HCT116 (cell line): ENCODE measurements around the gene CUX1. TPM values are rescaled to one million over a fixed set of nuclear protein-coding genes. Genes with fewer than 3 reads are reported as not detected.

ENCODE experiments used
- ATAC-seq: fragments of 200-7000 bp; cut with Tn5 transposase; 2 replicates; pipeline ENCODE4 v1.9.1; 2020; ENCODE audit warnings: mild to moderate bottlenecking, moderate library complexity
- BruUV-seq: library from RNA; stranded (reverse); fragments of 400-500 nt; replicated peaks from 2 replicates; lab custom pipeline; 2021; lab: Mats Ljungman, UMichigan
- CTCF ChIA-PET: fragments of 300-600 bp; sonication (Branson Sonifier 250); formaldehyde crosslinking; loops from one replicate; lab custom pipeline; 2021; ENCODE audit warnings: antibody characterized with exemption; lab: Charles Lee
- POLR2A ChIA-PET: fragments of 300-600, 350-600 bp; sonication (Branson Sonifier 250); formaldehyde crosslinking; loops from one replicate; lab custom pipeline; 2021; ENCODE audit warnings: antibody characterized with exemption; lab: Charles Lee
- RAD21 ChIA-PET, 2 experiments: fragments of 300-600 bp; sonication (Branson Sonifier 250); formaldehyde crosslinking; loops; one replicate each; lab custom pipeline; 2023; ENCODE audit warnings: low total read pairs in 2 of 2; ENCODE audit not compliant: uncharacterized antibody in 2 of 2, unreplicated experiment in 2 of 2, low non-redundant PET in 1 of 2; lab: Charles Lee
- DNase-seq: peaks from one replicate; pipeline ENCODE4 v3.0.0-alpha.2; 2010; ENCODE audit warnings: low read depth, low spot score
- H2AFZ ChIP-seq: fragments of 200-600 bp; shearing (Covaris generic), sonication (generic); 2 replicates; pipeline ENCODE4 v1.6.1; 2017; ENCODE audit warnings: low read depth, mixed run types, mixed read lengths, antibody characterized with exemption, low read length; ENCODE audit not compliant: poor library complexity, severe bottlenecking
- H3K27ac ChIP-seq: 2 replicates; pipeline ENCODE4 v1.5.1; 2012; ENCODE audit warnings: low read depth, low read length
- H3K27me3 ChIP-seq: fragments of 200-600 bp; sonication (generic); 2 replicates; pipeline ENCODE4 v1.6.1; 2016; ENCODE audit warnings: mixed run types, low read length, mixed read lengths; ENCODE audit not compliant: insufficient read depth
- H3K36me3 ChIP-seq, 2 experiments: fragments of 200-500 bp in 1 of 2; fragments of 200-600 bp in 1 of 2; sonication (Bioruptor generic) in 1 of 2; sonication (generic) in 1 of 2; 2 replicates each; pipeline versions ENCODE4 v1.5.1 to v1.6.1; 2014 to 2016; ENCODE audit warnings: low read length in 2 of 2, inconsistent platforms in 1 of 2, mixed read lengths in 1 of 2, mixed run types in 1 of 2; ENCODE audit not compliant: insufficient read depth in 2 of 2, control insufficient read depth in 1 of 2
- H3K4me1 ChIP-seq, 2 experiments: fragments of 200-600 bp in 1 of 2; sonication (generic) in 1 of 2; 2 replicates each; pipeline versions ENCODE4 v1.5.1 to v1.6.1; 2012 to 2017; ENCODE audit warnings: low read length in 2 of 2, inconsistent platforms in 1 of 2, mild to moderate bottlenecking in 1 of 2, mixed read lengths in 1 of 2, mixed run types in 1 of 2, moderate library complexity in 1 of 2; ENCODE audit not compliant: insufficient read depth in 2 of 2, control insufficient read depth in 1 of 2
- H3K4me2 ChIP-seq: fragments of 200-600 bp; sonication (generic); 2 replicates; pipeline ENCODE4 v1.6.1; 2017; ENCODE audit warnings: mixed run types, low read length, mixed read lengths
- H3K4me3 ChIP-seq, 2 experiments: fragments of 200-600 bp in 1 of 2; sonication (generic) in 1 of 2; replicated peaks in 1 of 2; 2 replicates each; pipeline ENCODE4 v1.5.1; 2011 to 2016; ENCODE audit warnings: low read length in 2 of 2, control low read depth in 1 of 2, low read depth in 1 of 2, mild to moderate bottlenecking in 1 of 2, mixed read lengths in 1 of 2, mixed run types in 1 of 2
- H3K79me2 ChIP-seq: fragments of 200-600 bp; sonication (generic); 2 replicates; pipeline ENCODE4 v1.6.1; 2017; ENCODE audit warnings: mild to moderate bottlenecking, mixed run types, low read length, moderate library complexity, mixed read lengths; ENCODE audit not compliant: insufficient read depth
- H3K9ac ChIP-seq: fragments of 200-600 bp; sonication (generic); 2 replicates; pipeline ENCODE4 v1.6.1; 2016; ENCODE audit warnings: low read length, mixed read lengths
- H3K9me2 ChIP-seq: fragments of 200-600 bp; sonication (generic), shearing (Covaris generic); 2 replicates; pipeline ENCODE4 v1.6.1; 2017; ENCODE audit warnings: mixed run types, mild to moderate bottlenecking, moderate library complexity; ENCODE audit not compliant: insufficient read depth
- H3K9me3 ChIP-seq, 2 experiments: fragments of 200-500 bp in 1 of 2; fragments of 200-600 bp in 1 of 2; sonication (Bioruptor generic) in 1 of 2; sonication (generic) in 1 of 2; 2 replicates each; pipeline ENCODE4 v1.6.1; 2014 to 2017; ENCODE audit warnings: low read length in 2 of 2, mixed read lengths in 2 of 2, inconsistent platforms in 1 of 2, low read depth in 1 of 2, mild to moderate bottlenecking in 1 of 2, mixed run types in 1 of 2, moderate library complexity in 1 of 2; ENCODE audit not compliant: control insufficient read depth in 1 of 2, insufficient read depth in 1 of 2
- H4K20me1 ChIP-seq: fragments of 200-600 bp; sonication (generic), shearing (Covaris generic); 2 replicates; pipeline ENCODE4 v1.6.1; 2017; ENCODE audit warnings: mixed run types, mild to moderate bottlenecking, moderate library complexity; ENCODE audit not compliant: insufficient read depth
- CBX3 ChIP-seq: IDR thresholded peaks from 2 replicates; pipeline ENCODE4 v1.6.1; 2012; ENCODE audit warnings: low read depth
- CEBPB ChIP-seq: IDR thresholded peaks from 2 replicates; pipeline ENCODE4 v1.6.1; 2012; ENCODE audit warnings: low read depth
- CTCF ChIP-seq, 3 experiments: fragments of 200-600 bp in 1 of 3; sonication (generic) in 1 of 3; IDR thresholded peaks in 2 of 3; conservative IDR thresholded peaks in 1 of 3; 2 replicates each; pipeline ENCODE4 v1.5.1; 2012 to 2017; ENCODE audit warnings: low read depth in 2 of 3, low read length in 2 of 3, antibody characterized with exemption in 1 of 3, borderline replicate concordance in 1 of 3, control low read depth in 1 of 3, mild to moderate bottlenecking in 1 of 3, mixed read lengths in 1 of 3, mixed run types in 1 of 3, moderate library complexity in 1 of 3; ENCODE audit not compliant: insufficient read depth in 1 of 3
- ELF1 ChIP-seq: IDR thresholded peaks from 2 replicates; pipeline ENCODE4 v1.6.1; 2012; ENCODE audit warnings: low read depth, borderline replicate concordance
- EZH2 ChIP-seq: fragments of 200-600 bp; sonication (generic); IDR thresholded peaks from 2 replicates; pipeline ENCODE4 v1.6.1; 2017; ENCODE audit warnings: antibody characterized with exemption, mixed run types
- EZH2phosphoT487 ChIP-seq: fragments of 200-600 bp; IDR thresholded peaks from 2 replicates; pipeline ENCODE4 v1.6.1; 2018; ENCODE audit warnings: antibody characterized with exemption, borderline replicate concordance
- FOSL1 ChIP-seq: IDR thresholded peaks from 2 replicates; pipeline ENCODE4 v1.6.1; 2012; ENCODE audit warnings: low read depth
- JUND ChIP-seq: IDR thresholded peaks from 2 replicates; pipeline ENCODE4 v1.6.1; 2012
- MAX ChIP-seq: IDR thresholded peaks from 2 replicates; pipeline ENCODE4 v1.6.1; 2012
- POLR2A ChIP-seq: IDR thresholded peaks from 2 replicates; pipeline ENCODE4 v1.7.0; 2011; ENCODE audit warnings: borderline replicate concordance; ENCODE audit not compliant: insufficient read depth, insufficient read length; ENCODE audit errors: extremely low read depth
- POLR2AphosphoS5 ChIP-seq: IDR thresholded peaks from 2 replicates; pipeline ENCODE4 v1.6.1; 2011; ENCODE audit warnings: mild to moderate bottlenecking, low read depth, low read length, moderate library complexity
- RAD21 ChIP-seq: IDR thresholded peaks from 2 replicates; pipeline ENCODE4 v1.6.1; 2012; ENCODE audit warnings: low read depth, mild to moderate bottlenecking
- REST ChIP-seq: IDR thresholded peaks from 2 replicates; pipeline ENCODE4 v1.6.1; 2012; ENCODE audit warnings: low read depth
- SIN3A ChIP-seq: IDR thresholded peaks from 2 replicates; pipeline ENCODE4 v1.6.1; 2012; ENCODE audit warnings: low read depth
- SP1 ChIP-seq: IDR thresholded peaks from 2 replicates; pipeline ENCODE4 v1.6.1; 2012; ENCODE audit warnings: low read depth
- YY1 ChIP-seq: IDR thresholded peaks from 2 replicates; pipeline ENCODE4 v1.6.1; 2011; ENCODE audit warnings: low read length, low read depth, moderate library complexity, mild to moderate bottlenecking; ENCODE audit not compliant: insufficient replicate concordance; ENCODE audit errors: extremely low read depth
- ZFX ChIP-seq: fragments of 450-650 bp; IDR thresholded peaks from 2 replicates; pipeline ENCODE4 v1.6.1; 2017
- ZNF274 ChIP-seq: fragments of 200-500 bp; sonication (Bioruptor generic); IDR thresholded peaks from 2 replicates; pipeline ENCODE4 v1.6.1; 2014; ENCODE audit warnings: mild to moderate bottlenecking, low read depth, low read length, inconsistent platforms
- intact Hi-C: fragments of 100-400 bp; cut with micrococcal nuclease; formaldehyde crosslinking; loops from 2 replicates; pipeline ENCODE4 v1.10.0; 2022
- total RNA-seq: library from RNA; stranded (reverse); gene quantifications from one replicate; pipeline ENCODE4 v1.2.1, GENCODE V29; 2021; ENCODE audit not compliant: unreplicated experiment
- TF ChIP-seq, protein P1 (sequence below): IDR thresholded peaks from 2 replicates; pipeline ENCODE4 v1.6.1; 2011; ENCODE audit warnings: mild to moderate bottlenecking, low read length, moderate library complexity; ENCODE audit not compliant: insufficient replicate concordance; ENCODE audit errors: extremely low read depth

The CUX1 gene
- total RNA-seq, 1 experiment from 2014 or later: 68.9 TPM

DNA sequence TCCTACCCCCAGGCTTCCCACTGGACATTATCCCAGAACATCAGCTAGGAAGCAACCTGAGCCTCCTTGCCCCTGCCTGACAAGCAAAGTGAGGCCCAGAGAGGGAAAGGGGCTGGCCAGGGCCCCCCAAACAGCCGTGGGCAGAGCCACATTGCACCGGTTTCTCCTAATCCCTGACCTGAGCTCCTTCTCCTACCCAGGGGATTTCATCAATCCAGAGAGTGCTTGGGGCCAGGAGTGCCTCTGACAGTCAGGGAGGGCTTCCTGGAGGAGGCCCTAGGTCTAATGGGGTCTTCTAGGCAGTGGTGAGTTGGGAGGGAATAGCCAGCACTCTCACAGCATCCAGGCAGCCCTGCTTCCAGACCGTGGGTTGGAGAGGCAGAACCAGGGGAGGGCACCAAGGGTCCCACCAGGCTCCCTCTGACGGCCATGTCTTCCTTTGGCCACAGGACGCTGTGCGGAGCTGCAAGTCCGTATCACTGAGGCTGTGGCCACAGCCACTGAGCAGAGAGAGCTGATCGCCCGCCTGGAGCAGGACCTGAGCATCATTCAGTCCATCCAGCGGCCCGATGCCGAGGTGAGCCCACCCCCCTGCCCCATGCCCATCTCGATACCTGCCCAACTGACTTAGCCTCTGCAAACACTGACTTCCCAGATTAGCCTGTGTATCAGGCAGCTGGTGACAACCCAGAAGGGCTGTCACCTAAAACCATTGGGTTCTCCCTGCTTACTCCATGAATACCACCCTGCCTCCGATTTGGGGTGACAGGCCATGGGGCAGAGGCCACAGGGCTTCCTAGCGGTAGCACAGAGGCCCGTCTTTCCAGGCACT, 455.7 kb downstream of the CUX1 start:
- ChIA-PET RAD21 (interaction anchor here (1.4 to 3.8 kb wide), 3 partner anchors 730 kb away, joined by 4 to 15 read pairs (median 6); no protein-coding TSS in a partner anchor), CTCF (interaction anchor here (0.9 to 4.8 kb wide), 7 partner anchors 9 to 731 kb away, joined by 3 to 61 read pairs (median 3); no protein-coding TSS in a partner anchor), POLR2A (no interaction called here)
- Histone ChIP-seq H3K9me2 (no peaks in the 10 kb centered on the region), H3K27ac (peak overlapping the region; percentile 83), H3K9ac (peak overlapping the region; percentile 53), H3K4me2 (peak overlapping the region; percentile 81), H3K4me1 (peaks cover 26 to 41% of the 10 kb centered on the region in 2 experiments), H3K9me3 (no peaks in the 10 kb centered on the region), H3K36me3 (no peaks in the 10 kb centered on the region), H2AFZ (no peak overlapping the region), H3K4me3 (peak overlapping the region; percentile 15 to 59), H3K27me3 (no peaks in the 10 kb centered on the region), H3K79me2 (no peaks in the 10 kb centered on the region), H4K20me1 (no peaks in the 10 kb centered on the region)
- ATAC-seq: no peak
- TF ChIP-seq REST: no peak
- no peak for TF ChIP-seq CBX3
- no peak for TF ChIP-seq POLR2A
- no peak for TF ChIP-seq CEBPB
- TF ChIP-seq MAX: no peak
- TF ChIP-seq ELF1: no peak
- TF ChIP-seq FOSL1: no peak
- no peak for TF ChIP-seq SIN3A
- no peak for TF ChIP-seq ZNF274
- no peak for TF ChIP-seq YY1
- TF ChIP-seq EZH2: no peak
- no peak for TF ChIP-seq RAD21
- no peak for TF ChIP-seq SP1
- TF ChIP-seq EZH2phosphoT487: no peak
- no peak for TF ChIP-seq POLR2AphosphoS5
- TF ChIP-seq ZFX: no peak
- no peak for TF ChIP-seq JUND
- no peak for TF ChIP-seq CTCF (IDR thresholded peaks at IDR 0.05 in 2 of 3, conservative IDR thresholded peaks at IDR 0.05 in 1 of 3; ENCODE audit: borderline replicate concordance in 1 of 3, insufficient read depth in 1 of 3, low read depth in 2 of 3, low read length in 2 of 3)
- TF ChIP-seq, protein P1, sequence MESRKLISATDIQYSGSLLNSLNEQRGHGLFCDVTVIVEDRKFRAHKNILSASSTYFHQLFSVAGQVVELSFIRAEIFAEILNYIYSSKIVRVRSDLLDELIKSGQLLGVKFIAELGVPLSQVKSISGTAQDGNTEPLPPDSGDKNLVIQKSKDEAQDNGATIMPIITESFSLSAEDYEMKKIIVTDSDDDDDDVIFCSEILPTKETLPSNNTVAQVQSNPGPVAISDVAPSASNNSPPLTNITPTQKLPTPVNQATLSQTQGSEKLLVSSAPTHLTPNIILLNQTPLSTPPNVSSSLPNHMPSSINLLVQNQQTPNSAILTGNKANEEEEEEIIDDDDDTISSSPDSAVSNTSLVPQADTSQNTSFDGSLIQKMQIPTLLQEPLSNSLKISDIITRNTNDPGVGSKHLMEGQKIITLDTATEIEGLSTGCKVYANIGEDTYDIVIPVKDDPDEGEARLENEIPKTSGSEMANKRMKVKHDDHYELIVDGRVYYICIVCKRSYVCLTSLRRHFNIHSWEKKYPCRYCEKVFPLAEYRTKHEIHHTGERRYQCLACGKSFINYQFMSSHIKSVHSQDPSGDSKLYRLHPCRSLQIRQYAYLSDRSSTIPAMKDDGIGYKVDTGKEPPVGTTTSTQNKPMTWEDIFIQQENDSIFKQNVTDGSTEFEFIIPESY: no peak
- no TSS peak for BruUV-seq
- intact Hi-C loops: loop anchor here (1.0 to 5.0 kb wide), 4 partner anchors 586 to 911 kb away; partner anchors contain the start of gene COL26A1
- no peak for DNase-seq
